ENCODE results near the gene RUNX2. TPM values are rescaled to one million over a fixed set of nuclear protein-coding genes. Genes with fewer than 3 reads are reported as not detected.

RUNX2 gene
- total RNA-seq, 4 donors from 2014 or later, result 0.26 to 6.2 (median 2.1) TPM

DNA sequence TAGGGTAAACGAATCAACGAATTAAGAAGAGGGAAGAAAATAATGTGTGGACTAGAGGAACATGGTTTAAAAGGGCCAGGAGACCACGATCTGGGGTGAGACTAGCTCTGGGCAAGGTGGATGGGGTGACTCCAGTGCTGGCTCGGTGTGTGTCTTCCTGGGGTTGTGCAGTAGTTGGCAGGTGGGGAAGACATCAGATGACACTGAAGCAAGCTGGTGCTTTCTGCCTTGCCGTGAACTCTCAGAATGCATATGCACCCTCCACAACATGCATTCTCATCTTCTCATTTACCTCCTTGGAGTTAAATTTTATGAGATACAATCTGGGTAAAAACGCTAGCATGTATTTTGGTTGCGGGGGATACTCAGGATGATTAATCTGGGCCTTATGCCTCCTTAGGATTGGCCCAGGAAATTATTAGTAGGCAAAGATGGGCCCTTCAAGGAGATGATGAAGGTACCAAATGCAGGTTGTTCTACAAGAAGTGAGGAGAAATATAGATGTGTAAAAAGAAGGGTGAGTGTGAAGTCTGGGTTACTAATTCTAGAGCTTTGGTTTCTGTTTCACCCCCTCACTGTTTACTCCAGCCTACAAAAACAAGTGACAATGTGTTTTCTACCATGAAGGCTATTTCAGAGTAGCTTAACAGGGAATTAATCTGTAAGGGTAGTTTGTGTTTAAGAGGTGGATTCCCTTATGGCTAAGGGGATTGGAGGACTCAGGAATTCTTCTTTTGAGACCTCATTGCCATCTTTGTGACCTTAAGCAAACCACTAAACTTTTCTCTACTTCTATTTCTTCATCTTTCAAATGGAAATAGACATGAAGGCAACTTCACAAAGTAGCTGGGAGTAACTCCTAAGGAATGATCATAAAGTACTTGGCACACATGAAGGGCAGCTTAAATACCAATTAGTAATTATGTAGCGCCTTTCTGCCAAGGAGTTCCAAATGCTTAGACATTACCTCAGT, 120.6 kb downstream of the RUNX2 start:
- TF ChIP-seq POLR2A (IDR thresholded peaks at IDR 0.05), result no peak
- TF ChIP-seq, protein P1, sequence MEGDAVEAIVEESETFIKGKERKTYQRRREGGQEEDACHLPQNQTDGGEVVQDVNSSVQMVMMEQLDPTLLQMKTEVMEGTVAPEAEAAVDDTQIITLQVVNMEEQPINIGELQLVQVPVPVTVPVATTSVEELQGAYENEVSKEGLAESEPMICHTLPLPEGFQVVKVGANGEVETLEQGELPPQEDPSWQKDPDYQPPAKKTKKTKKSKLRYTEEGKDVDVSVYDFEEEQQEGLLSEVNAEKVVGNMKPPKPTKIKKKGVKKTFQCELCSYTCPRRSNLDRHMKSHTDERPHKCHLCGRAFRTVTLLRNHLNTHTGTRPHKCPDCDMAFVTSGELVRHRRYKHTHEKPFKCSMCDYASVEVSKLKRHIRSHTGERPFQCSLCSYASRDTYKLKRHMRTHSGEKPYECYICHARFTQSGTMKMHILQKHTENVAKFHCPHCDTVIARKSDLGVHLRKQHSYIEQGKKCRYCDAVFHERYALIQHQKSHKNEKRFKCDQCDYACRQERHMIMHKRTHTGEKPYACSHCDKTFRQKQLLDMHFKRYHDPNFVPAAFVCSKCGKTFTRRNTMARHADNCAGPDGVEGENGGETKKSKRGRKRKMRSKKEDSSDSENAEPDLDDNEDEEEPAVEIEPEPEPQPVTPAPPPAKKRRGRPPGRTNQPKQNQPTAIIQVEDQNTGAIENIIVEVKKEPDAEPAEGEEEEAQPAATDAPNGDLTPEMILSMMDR (IDR thresholded peaks at IDR 0.05), result no peak
- no peak for DNase-seq
- Histone ChIP-seq H3K27ac (no peak overlapping the region), H3K4me1 (no peaks in the 10 kb centered on the region), H3K36me3 (no peaks in the 10 kb centered on the region), H3K9me3 (no peaks in the 10 kb centered on the region), H3K4me3 (no peak overlapping the region), H3K27me3 (no peaks in the 10 kb centered on the region)
- intact Hi-C loops (cut with DNase I; ENCODE audit: low total_unique reads), result no loop called here

GRCh38 chr6:45450132-45450531, 122.0 kb downstream of the RUNX2 start:
- no peak for DNase-seq
- Histone ChIP-seq H3K4me1 (no peaks in the 10 kb centered on the region), H3K27ac (no peak overlapping the region)

GRCh38 chr6:45450831-45451230, 122.7 kb downstream of the RUNX2 start:
- no peaks in the 10 kb centered on the region for H3K4me1 ChIP-seq
- H3K36me3 ChIP-seq, result no peaks in the 10 kb centered on the region
- no peaks in the 10 kb centered on the region for H3K9me3 ChIP-seq
- H3K4me3 ChIP-seq, result no peak overlapping the region
- TF ChIP-seq, protein P1 (IDR thresholded peaks at IDR 0.05), result no peak
- TF ChIP-seq POLR2A (IDR thresholded peaks at IDR 0.05), result no peak
- no peak overlapping the region for H3K27ac ChIP-seq
- intact Hi-C loops (cut with DNase I; ENCODE audit: low total_unique reads), result no loop called here
- H3K27me3 ChIP-seq, result no peaks in the 10 kb centered on the region
- no peak for DNase-seq

More at GRCh38 chr6:45450132-45450531, 122.0 kb downstream of the RUNX2 start:
- Histone ChIP-seq H3K27me3 (no peaks in the 10 kb centered on the region), H3K4me3 (no peak overlapping the region), H3K9me3 (no peaks in the 10 kb centered on the region), H3K36me3 (no peaks in the 10 kb centered on the region)
- no peak for TF ChIP-seq POLR2A (IDR thresholded peaks at IDR 0.05)
- TF ChIP-seq, protein P1 (IDR thresholded peaks at IDR 0.05), result no peak
- intact Hi-C loops (cut with DNase I; ENCODE audit: low total_unique reads), result no loop called here

- H3K27me3 ChIP-seq, result no peaks in the 10 kb centered on the region
- intact Hi-C loops (cut with DNase I; ENCODE audit: low total_unique reads), result no loop called here
- TF ChIP-seq, protein P1 (IDR thresholded peaks at IDR 0.05), result no peak
- TF ChIP-seq POLR2A (IDR thresholded peaks at IDR 0.05), result no peak
These were observed 126.1 kb downstream of the RUNX2 start for GRCh38 chr6:45454008-45454911.

More at GRCh38 chr6:45454008-45454911, 126.1 kb downstream of the RUNX2 start:
- Histone ChIP-seq H3K4me1 (no peaks in the 10 kb centered on the region), H3K4me3 (no peak overlapping the region), H3K36me3 (no peaks in the 10 kb centered on the region), H3K27ac (no peak overlapping the region), H3K9me3 (no peaks in the 10 kb centered on the region)
- no peak for DNase-seq

Measured in uterus (tissue), 4 donors.